ENCODE data around the gene HGS. TPM values are rescaled to one million over a fixed set of nuclear protein-coding genes. Genes with fewer than 3 reads are reported as not detected.

The HGS gene
- total RNA-seq, 2 donors from 2014 or later, result 102 to 167 TPM

GRCh38 chr17:81741049-81741593 is 57.3 kb downstream of the HGS start:
- Histone ChIP-seq H3K4me1 (replicated peaks) (no peaks in the 10 kb centered on the region), H3K27me3 (replicated peaks; ENCODE audit: insufficient read depth) (no peaks in the 10 kb centered on the region), H3K9me3 (no peaks in the 10 kb centered on the region), H3K4me3 (no peak overlapping the region), H3K27ac (no peak overlapping the region), H3K36me3 (no peaks in the 10 kb centered on the region)
- 43% methylated on average over 21 of the region's 22 CpGs for WGBS
- no peak for TF ChIP-seq POLR2A (IDR thresholded peaks at IDR 0.05)
- no peak for TF ChIP-seq POLR2AphosphoS5 (IDR thresholded peaks at IDR 0.05)
- TF ChIP-seq CTCF (IDR thresholded peaks at IDR 0.05), result no peak
- intact Hi-C loops (cut with DNase I), result no loop called here
- DNase-seq (ENCODE audit: low spot score), result no peak

DNA sequence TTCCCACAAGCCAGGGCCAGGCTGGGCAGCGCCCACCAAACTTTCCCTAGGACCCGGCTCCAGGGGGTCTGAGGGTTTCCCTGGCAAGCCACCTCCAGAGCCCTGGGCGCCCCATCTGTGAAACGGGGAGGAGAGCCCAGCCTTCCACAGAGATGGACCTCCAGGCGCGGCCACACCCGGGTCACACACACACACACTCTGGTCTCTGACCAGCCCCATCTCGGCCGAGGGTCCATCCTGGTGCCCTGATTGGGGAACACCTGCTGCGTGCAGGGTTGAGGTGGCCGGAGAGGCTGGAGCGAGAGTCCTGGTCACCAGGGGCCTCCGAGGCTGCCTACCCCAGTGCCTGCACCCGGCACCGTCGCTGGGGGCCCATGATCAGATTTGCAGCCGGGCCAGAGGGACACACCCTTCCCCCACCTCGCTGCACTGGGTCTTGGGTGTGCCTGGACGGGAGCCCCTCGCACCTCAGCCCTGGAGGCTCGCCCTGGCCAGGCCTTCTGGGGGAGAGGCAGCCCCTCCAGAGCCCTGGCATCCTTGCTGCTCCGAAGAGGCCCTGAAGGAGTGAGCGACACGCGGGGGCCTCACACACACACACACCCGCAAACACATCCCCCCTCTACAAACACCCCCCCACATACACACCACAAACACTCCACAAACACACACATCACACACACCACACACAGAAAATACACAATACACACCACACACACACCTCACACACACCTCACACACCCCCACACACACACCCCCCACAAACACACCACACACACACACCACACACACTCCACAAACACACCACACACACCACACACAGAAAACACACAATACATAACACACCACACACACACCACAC is 58.0 kb downstream of the HGS start:
- intact Hi-C loops (cut with DNase I), result no loop called here
- Histone ChIP-seq H3K4me3 (no peak overlapping the region), H3K27ac (no peak overlapping the region), H3K4me1 (replicated peaks) (no peaks in the 10 kb centered on the region), H3K36me3 (no peaks in the 10 kb centered on the region), H3K27me3 (replicated peaks; ENCODE audit: insufficient read depth) (no peaks in the 10 kb centered on the region), H3K9me3 (no peaks in the 10 kb centered on the region)
- DNase-seq (ENCODE audit: low spot score), result no peak
- no peak for TF ChIP-seq POLR2A (IDR thresholded peaks at IDR 0.05)
- no peak for TF ChIP-seq POLR2AphosphoS5 (IDR thresholded peaks at IDR 0.05)
- TF ChIP-seq CTCF (IDR thresholded peaks at IDR 0.05), result no peak
- WGBS, result 53% methylated on average over 17 of the region's 26 CpGs

Small RNA genes lying within 50 kb of the gene (microRNA-seq; reads per million reads assigned to microRNA genes)
- gene MIR6786, result 0.59 reads per million

Small RNA genes lying within 50 kb of the gene (small RNA-seq; reads per million reads assigned to genes)
- 0 reads per million in 2 donors for gene MIR6786

Other genes starting within 250 kb of the HGS start
- 1,000 to 10,000 TPM; 2,438 to 3,181 TPM for gene ACTG1, start 171.2 kb upstream of the HGS start, total RNA-seq
- 1 to 10 TPM; 3.1 to 5.6 TPM for gene FSCN2, start 155.6 kb upstream of the HGS start, total RNA-seq
- gene FAAP100, start 131.7 kb upstream of the HGS start, total RNA-seq, result 10 to 100 TPM; 27.8 to 44.4 TPM
- gene NPLOC4, start 46.9 kb upstream of the HGS start, total RNA-seq, result 10 to 100 TPM; 40.1 to 84.8 TPM
- 1 to 10 TPM; 2.5 to 2.9 TPM for gene TSPAN10, start 46.8 kb upstream of the HGS start, total RNA-seq
- gene PDE6G, start 27.5 kb upstream of the HGS start, total RNA-seq, result not detected
- gene OXLD1, start 17.4 kb upstream of the HGS start, total RNA-seq, result 10 to 100 TPM; 52.5 to 59.2 TPM
- gene CCDC137, start 17.3 kb upstream of the HGS start, total RNA-seq, result 10 to 100 TPM; 18.5 to 27.7 TPM
- 10 to 100 TPM; 27.9 to 49.5 TPM for gene ARL16, start 214 bp upstream of the HGS start, total RNA-seq
- 10 to 100 TPM; 53.4 to 63.5 TPM for gene MRPL12, start 19.4 kb downstream of the HGS start, total RNA-seq
- 10 to 100 TPM; 39.1 to 39.4 TPM for gene SLC25A10, start 28.3 kb downstream of the HGS start, total RNA-seq
- gene GCGR, start 120.1 kb downstream of the HGS start, total RNA-seq, result under 1 TPM in 1 of 2 donors, not detected in 1; 0.97 TPM
- gene MCRIP1, start 149.3 kb downstream of the HGS start, total RNA-seq, result 100 to 1,000 TPM in 1 of 2 donors, 10 to 100 TPM in 1; 83.6 to 150 TPM
- 1 to 10 TPM in 1 of 2 donors, not detected in 1; 1.6 TPM for gene PPP1R27, start 151.0 kb downstream of the HGS start, total RNA-seq
- 1,000 to 10,000 TPM in 1 of 2 donors, 100 to 1,000 TPM in 1; 509 to 2,101 TPM for gene P4HB, start 176.5 kb downstream of the HGS start, total RNA-seq
- 100 to 1,000 TPM; 193 to 274 TPM for gene ARHGDIA, start 187.3 kb downstream of the HGS start, total RNA-seq
- gene ALYREF, start 207.6 kb downstream of the HGS start, total RNA-seq, result 100 to 1,000 TPM in 1 of 2 donors, 10 to 100 TPM in 1; 83.9 to 108 TPM
- 100 to 1,000 TPM; 128 to 278 TPM for gene ANAPC11, start 207.7 kb downstream of the HGS start, total RNA-seq
- gene NPB, start 218.2 kb downstream of the HGS start, total RNA-seq, result 10 to 100 TPM in 1 of 2 donors, 1 to 10 TPM in 1; 9.8 to 10.9 TPM
- 10 to 100 TPM; 51.4 to 69.2 TPM for gene PCYT2, start 227.4 kb downstream of the HGS start, total RNA-seq
- gene SIRT7, start 234.2 kb downstream of the HGS start, total RNA-seq, result 10 to 100 TPM; 22.4 to 39.9 TPM
- 10 to 100 TPM; 11.3 to 27.7 TPM for gene MAFG, start 243.7 kb downstream of the HGS start, total RNA-seq

All from prostate gland (tissue), 2 donors.